Uterus (tissue), 4 donors: ENCODE results near the gene ARHGAP18. TPM values are rescaled to one million over a fixed set of nuclear protein-coding genes. Genes with fewer than 3 reads are reported as not detected.

ENCODE experiments used
- DNase-seq, 2 donors: peaks; one replicate each; pipeline ENCODE4 v3.0.0-alpha.2; 2019 to 2020
- H3K27ac ChIP-seq, 2 donors: fragments of 200-600 bp; sonication (generic); 1 replicate in 1 of 2; 2 replicates in 1 of 2; pipeline ENCODE4 v1.5.1; 2016 to 2018
- H3K27me3 ChIP-seq, 2 donors: fragments of 200-600 bp; sonication (generic); one replicate each; pipeline ENCODE4 v1.5.1; 2018 to 2019; ENCODE audit warnings: control low read depth in 1 of 2
- H3K36me3 ChIP-seq, 2 donors: fragments of 200-600 bp; sonication (generic); one replicate each; pipeline ENCODE4 v1.5.1; 2019; ENCODE audit warnings: control low read depth in 1 of 2
- H3K4me1 ChIP-seq, 2 donors: fragments of 200-600 bp; sonication (generic); one replicate each; pipeline ENCODE4 v1.5.1; 2018 to 2019; ENCODE audit warnings: control low read depth in 1 of 2
- H3K4me3 ChIP-seq, 2 donors: fragments of 200-600 bp; sonication (generic); 1 replicate in 1 of 2; 2 replicates in 1 of 2; pipeline ENCODE4 v1.5.1; 2018 to 2019; ENCODE audit warnings: mild to moderate bottlenecking in 1 of 2
- H3K9me3 ChIP-seq, 2 donors: fragments of 200-600 bp; sonication (generic); one replicate each; pipeline ENCODE4 v1.5.1; 2019; ENCODE audit warnings: control low read depth in 1 of 2
- POLR2A ChIP-seq, 2 donors: fragments of 450-650 bp; IDR thresholded peaks; one replicate each; pipeline ENCODE4 v1.6.1; 2016; ENCODE audit warnings: antibody characterized with exemption in 2 of 2, mild to moderate bottlenecking in 1 of 2, moderate library complexity in 1 of 2
- intact Hi-C: fragments of 100-400 bp; cut with DNase I; formaldehyde crosslinking; loops from one replicate; pipeline ENCODE4 v1.15.1; 2023; ENCODE audit warnings: low total_unique reads
- total RNA-seq, 4 donors: library from RNA; depleted of rRNA in 3 of 4; stranded (reverse); fragments of >200 nt in 3 of 4; gene quantifications; one replicate each; pipeline versions ENCODE4 v1.1.0 to v1.2.4, GENCODE V29; 2014 to 2023
- TF ChIP-seq, protein P1 (sequence below), 4 experiments: fragments of 200-600 bp in 2 of 4; fragments of 450-650 bp in 2 of 4; sonication (generic) in 2 of 4; IDR thresholded peaks; one replicate each; pipeline ENCODE4 v1.5.1; 2016 to 2019; ENCODE audit warnings: antibody characterized with exemption in 4 of 4, mild to moderate bottlenecking in 2 of 4, moderate library complexity in 1 of 4
- donor health status: DM: yes; HTN: yes; CAD: no.

Gene ARHGAP18
- total RNA-seq, 4 donors from 2014 or later: 6.3 to 36.7 (median 15.4) TPM

GRCh38 chr6:129606664-129607063 lies 103.3 kb downstream of the ARHGAP18 start:
- intact Hi-C loops: no loop called here
- Histone ChIP-seq H3K27ac (no peak overlapping the region), H3K27me3 (no peaks in the 10 kb centered on the region), H3K4me1 (no peaks in the 10 kb centered on the region), H3K36me3 (no peaks in the 10 kb centered on the region), H3K4me3 (no peak overlapping the region), H3K9me3 (no peaks in the 10 kb centered on the region)
- no peak for TF ChIP-seq POLR2A (IDR thresholded peaks at IDR 0.05)
- TF ChIP-seq, protein P1, sequence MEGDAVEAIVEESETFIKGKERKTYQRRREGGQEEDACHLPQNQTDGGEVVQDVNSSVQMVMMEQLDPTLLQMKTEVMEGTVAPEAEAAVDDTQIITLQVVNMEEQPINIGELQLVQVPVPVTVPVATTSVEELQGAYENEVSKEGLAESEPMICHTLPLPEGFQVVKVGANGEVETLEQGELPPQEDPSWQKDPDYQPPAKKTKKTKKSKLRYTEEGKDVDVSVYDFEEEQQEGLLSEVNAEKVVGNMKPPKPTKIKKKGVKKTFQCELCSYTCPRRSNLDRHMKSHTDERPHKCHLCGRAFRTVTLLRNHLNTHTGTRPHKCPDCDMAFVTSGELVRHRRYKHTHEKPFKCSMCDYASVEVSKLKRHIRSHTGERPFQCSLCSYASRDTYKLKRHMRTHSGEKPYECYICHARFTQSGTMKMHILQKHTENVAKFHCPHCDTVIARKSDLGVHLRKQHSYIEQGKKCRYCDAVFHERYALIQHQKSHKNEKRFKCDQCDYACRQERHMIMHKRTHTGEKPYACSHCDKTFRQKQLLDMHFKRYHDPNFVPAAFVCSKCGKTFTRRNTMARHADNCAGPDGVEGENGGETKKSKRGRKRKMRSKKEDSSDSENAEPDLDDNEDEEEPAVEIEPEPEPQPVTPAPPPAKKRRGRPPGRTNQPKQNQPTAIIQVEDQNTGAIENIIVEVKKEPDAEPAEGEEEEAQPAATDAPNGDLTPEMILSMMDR (IDR thresholded peaks at IDR 0.05): no peak
- no peak for DNase-seq

DNA sequence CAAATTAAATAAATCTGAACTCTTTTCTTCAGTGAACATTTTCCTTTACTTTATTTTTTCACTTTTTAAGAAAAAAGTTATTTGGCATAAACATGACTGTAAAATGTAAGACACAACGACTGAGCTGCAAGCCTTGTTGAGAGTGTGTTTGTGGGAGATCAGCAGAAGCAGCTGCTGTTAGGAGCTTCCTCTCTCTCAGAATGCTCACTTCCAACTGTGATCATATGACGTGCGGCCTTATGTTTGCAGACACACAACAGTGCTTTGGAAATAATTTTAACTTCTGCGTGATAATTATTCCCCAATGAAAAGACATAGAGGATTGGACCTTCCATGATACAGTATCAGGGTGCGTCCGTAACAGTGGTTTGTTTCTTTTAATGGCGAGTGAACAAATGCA lies 104.0 kb downstream of the ARHGAP18 start:
- DNase-seq: no peak
- H3K4me3 ChIP-seq: no peak overlapping the region
- H3K27me3 ChIP-seq: no peaks in the 10 kb centered on the region
- no peaks in the 10 kb centered on the region for H3K36me3 ChIP-seq
- no peaks in the 10 kb centered on the region for H3K9me3 ChIP-seq
- intact Hi-C loops: no loop called here
- H3K4me1 ChIP-seq: no peaks in the 10 kb centered on the region
- no peak overlapping the region for H3K27ac ChIP-seq
- TF ChIP-seq POLR2A (IDR thresholded peaks at IDR 0.05): no peak
- TF ChIP-seq, protein P1 (IDR thresholded peaks at IDR 0.05): no peak

DNA sequence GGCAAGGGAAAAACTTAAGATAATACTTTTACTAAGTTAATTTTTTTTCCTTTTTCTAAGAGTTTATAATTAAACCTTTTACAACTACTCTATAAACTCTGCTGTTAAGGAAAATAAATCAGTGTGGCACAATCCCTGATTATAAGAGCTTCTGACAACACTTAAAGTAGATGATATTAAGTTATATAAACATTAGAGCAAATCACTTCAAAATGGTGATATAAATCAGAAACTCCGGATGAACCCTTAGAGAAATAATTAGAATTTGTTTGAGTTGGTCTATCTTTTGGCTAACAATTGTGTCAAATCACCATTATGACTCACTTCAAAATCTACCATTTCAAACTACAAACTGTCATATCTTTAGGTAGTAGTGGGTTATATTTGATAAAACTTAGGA lies 104.9 kb downstream of the ARHGAP18 start:
- Histone ChIP-seq H3K9me3 (no peaks in the 10 kb centered on the region), H3K4me1 (no peaks in the 10 kb centered on the region), H3K36me3 (no peaks in the 10 kb centered on the region), H3K4me3 (no peak overlapping the region), H3K27ac (no peak overlapping the region), H3K27me3 (no peaks in the 10 kb centered on the region)
- DNase-seq: no peak
- intact Hi-C loops: no loop called here
- TF ChIP-seq POLR2A (IDR thresholded peaks at IDR 0.05): no peak
- TF ChIP-seq, protein P1 (IDR thresholded peaks at IDR 0.05): no peak

GRCh38 chr6:129604321-129604720 lies 105.7 kb downstream of the ARHGAP18 start:
- no peaks in the 10 kb centered on the region for H3K27me3 ChIP-seq
- no peak overlapping the region for H3K4me3 ChIP-seq
- DNase-seq: no peak
- TF ChIP-seq, protein P1 (IDR thresholded peaks at IDR 0.05): no peak
- no peak for TF ChIP-seq POLR2A (IDR thresholded peaks at IDR 0.05)
- no peaks in the 10 kb centered on the region for H3K9me3 ChIP-seq
- H3K27ac ChIP-seq: no peak overlapping the region
- intact Hi-C loops: no loop called here
- H3K4me1 ChIP-seq: no peaks in the 10 kb centered on the region
- no peaks in the 10 kb centered on the region for H3K36me3 ChIP-seq

DNA sequence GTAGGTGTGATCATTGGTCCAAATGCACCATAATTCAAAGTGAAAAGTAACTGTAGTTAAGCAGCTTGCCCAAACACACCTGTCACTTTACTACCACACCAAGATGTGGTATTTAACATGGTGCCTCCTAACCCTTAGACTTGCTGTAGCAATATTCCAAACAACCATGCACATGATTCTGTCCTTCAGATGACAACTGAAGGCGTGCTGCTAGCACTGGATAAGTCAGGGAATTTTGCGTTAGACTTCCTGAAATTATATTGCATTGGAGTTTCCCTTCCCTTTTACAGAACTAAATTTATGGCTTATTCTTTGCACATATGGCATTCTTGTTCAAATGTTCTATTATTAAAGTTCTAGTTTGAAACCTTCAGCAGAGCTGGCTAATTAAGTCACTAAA lies 106.2 kb downstream of the ARHGAP18 start:
- no peak overlapping the region for H3K27ac ChIP-seq
- DNase-seq: no peak
- no peaks in the 10 kb centered on the region for H3K36me3 ChIP-seq
- no peaks in the 10 kb centered on the region for H3K27me3 ChIP-seq
- no peaks in the 10 kb centered on the region for H3K4me1 ChIP-seq
- intact Hi-C loops: no loop called here
- no peak for TF ChIP-seq POLR2A (IDR thresholded peaks at IDR 0.05)
- TF ChIP-seq, protein P1 (IDR thresholded peaks at IDR 0.05): no peak
- H3K9me3 ChIP-seq: no peaks in the 10 kb centered on the region
- H3K4me3 ChIP-seq: no peak overlapping the region
